MM.1S (cell line): ENCODE results near the gene FNDC11.

Source experiments
- CTCF ChIP-seq: fragments of 300-600 bp; sonication (generic); IDR thresholded peaks from 2 replicates; pipeline ENCODE4 v1.5.1; 2016; ENCODE audit warnings: antibody characterized with exemption, low read length, mixed read lengths
- EZH2phosphoT487 ChIP-seq: fragments of 300-600 bp; sonication (generic); IDR thresholded peaks from 2 replicates; pipeline ENCODE4 v1.6.1; 2018; ENCODE audit warnings: antibody characterized with exemption, low read length

GRCh38 chr20:63572071-63572787, 18.3 kb downstream of the FNDC11 start:
- TF ChIP-seq CTCF (no peak), EZH2phosphoT487 (no peak)
